HL-60 (cell line): ENCODE results near the gene GSTT4.

Experiments used
- DNase-seq, 2 experiments: peaks; one replicate each; pipeline ENCODE4 v3.0.0-alpha.2; 2010 to 2020; ENCODE audit warnings: low read depth in 1 of 2, low spot score in 1 of 2
- H3K27ac ChIP-seq: fragments of 250-450 bp; sonication (Bioruptor Pico); replicated peaks from 2 replicates; pipeline ENCODE4 v1.5.1; 2020; ENCODE audit warnings: mild to moderate bottlenecking, moderate library complexity
- H3K27me3 ChIP-seq: fragments of 250-450 bp; sonication (Bioruptor Pico); 2 replicates; pipeline ENCODE4 v1.5.1; 2021; ENCODE audit warnings: mild to moderate bottlenecking, moderate library complexity; ENCODE audit not compliant: insufficient read depth, poor library complexity, severe bottlenecking
- H3K4me3 ChIP-seq: replicated peaks from 2 replicates; pipeline ENCODE4 v1.5.1; 2011; ENCODE audit warnings: mild to moderate bottlenecking, control low read depth, low read length; ENCODE audit not compliant: insufficient read depth
- GABPA ChIP-seq: IDR thresholded peaks from 2 replicates; pipeline ENCODE4 v1.6.1; 2012; ENCODE audit warnings: low read depth
- POLR2AphosphoS5 ChIP-seq: IDR thresholded peaks from 2 replicates; pipeline ENCODE4 v1.6.1; 2012; ENCODE audit warnings: low read depth
- SPI1 ChIP-seq: IDR thresholded peaks from 2 replicates; pipeline ENCODE4 v1.6.1; 2012; ENCODE audit warnings: low read depth, mild to moderate bottlenecking, borderline replicate concordance
- TF ChIP-seq, protein P1 (sequence below): IDR thresholded peaks from 2 replicates; pipeline ENCODE4 v1.6.1; 2012; ENCODE audit warnings: low read depth; ENCODE audit not compliant: insufficient replicate concordance
- TF ChIP-seq, protein P2 (sequence below): IDR thresholded peaks from one replicate; pipeline ENCODE4 v1.5.1; 2011; ENCODE audit warnings: low read length, control low read depth, inconsistent platforms; ENCODE audit not compliant: insufficient read depth

Gene GSTT4

DNA sequence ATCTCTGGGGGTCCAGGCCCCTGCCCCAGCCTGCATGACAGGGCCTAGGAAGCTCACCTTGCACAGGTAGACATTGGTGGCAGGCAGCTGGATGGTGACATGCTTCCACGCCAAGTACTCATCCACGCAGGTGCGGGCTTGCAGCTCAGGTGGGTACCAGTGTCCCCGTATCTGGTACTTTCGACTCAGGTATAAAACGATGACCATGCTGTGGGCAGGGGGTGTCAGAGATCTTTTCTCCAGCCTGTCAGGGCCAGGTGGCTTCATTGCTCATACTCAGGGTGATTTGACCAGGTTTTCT lies 1.6 kb upstream of the GSTT4 start:
- no peaks in the 10 kb centered on the region for H3K27me3 ChIP-seq
- no peak for DNase-seq
- TF ChIP-seq GABPA (no peak), SPI1 (no peak), POLR2AphosphoS5 (no peak)
- TF ChIP-seq, protein P1, sequence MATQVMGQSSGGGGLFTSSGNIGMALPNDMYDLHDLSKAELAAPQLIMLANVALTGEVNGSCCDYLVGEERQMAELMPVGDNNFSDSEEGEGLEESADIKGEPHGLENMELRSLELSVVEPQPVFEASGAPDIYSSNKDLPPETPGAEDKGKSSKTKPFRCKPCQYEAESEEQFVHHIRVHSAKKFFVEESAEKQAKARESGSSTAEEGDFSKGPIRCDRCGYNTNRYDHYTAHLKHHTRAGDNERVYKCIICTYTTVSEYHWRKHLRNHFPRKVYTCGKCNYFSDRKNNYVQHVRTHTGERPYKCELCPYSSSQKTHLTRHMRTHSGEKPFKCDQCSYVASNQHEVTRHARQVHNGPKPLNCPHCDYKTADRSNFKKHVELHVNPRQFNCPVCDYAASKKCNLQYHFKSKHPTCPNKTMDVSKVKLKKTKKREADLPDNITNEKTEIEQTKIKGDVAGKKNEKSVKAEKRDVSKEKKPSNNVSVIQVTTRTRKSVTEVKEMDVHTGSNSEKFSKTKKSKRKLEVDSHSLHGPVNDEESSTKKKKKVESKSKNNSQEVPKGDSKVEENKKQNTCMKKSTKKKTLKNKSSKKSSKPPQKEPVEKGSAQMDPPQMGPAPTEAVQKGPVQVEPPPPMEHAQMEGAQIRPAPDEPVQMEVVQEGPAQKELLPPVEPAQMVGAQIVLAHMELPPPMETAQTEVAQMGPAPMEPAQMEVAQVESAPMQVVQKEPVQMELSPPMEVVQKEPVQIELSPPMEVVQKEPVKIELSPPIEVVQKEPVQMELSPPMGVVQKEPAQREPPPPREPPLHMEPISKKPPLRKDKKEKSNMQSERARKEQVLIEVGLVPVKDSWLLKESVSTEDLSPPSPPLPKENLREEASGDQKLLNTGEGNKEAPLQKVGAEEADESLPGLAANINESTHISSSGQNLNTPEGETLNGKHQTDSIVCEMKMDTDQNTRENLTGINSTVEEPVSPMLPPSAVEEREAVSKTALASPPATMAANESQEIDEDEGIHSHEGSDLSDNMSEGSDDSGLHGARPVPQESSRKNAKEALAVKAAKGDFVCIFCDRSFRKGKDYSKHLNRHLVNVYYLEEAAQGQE: no peak
- TF ChIP-seq, protein P2, sequence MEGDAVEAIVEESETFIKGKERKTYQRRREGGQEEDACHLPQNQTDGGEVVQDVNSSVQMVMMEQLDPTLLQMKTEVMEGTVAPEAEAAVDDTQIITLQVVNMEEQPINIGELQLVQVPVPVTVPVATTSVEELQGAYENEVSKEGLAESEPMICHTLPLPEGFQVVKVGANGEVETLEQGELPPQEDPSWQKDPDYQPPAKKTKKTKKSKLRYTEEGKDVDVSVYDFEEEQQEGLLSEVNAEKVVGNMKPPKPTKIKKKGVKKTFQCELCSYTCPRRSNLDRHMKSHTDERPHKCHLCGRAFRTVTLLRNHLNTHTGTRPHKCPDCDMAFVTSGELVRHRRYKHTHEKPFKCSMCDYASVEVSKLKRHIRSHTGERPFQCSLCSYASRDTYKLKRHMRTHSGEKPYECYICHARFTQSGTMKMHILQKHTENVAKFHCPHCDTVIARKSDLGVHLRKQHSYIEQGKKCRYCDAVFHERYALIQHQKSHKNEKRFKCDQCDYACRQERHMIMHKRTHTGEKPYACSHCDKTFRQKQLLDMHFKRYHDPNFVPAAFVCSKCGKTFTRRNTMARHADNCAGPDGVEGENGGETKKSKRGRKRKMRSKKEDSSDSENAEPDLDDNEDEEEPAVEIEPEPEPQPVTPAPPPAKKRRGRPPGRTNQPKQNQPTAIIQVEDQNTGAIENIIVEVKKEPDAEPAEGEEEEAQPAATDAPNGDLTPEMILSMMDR: no peak
- H3K27ac ChIP-seq: no peak overlapping the region
- H3K4me3 ChIP-seq: no peak overlapping the region

DNA sequence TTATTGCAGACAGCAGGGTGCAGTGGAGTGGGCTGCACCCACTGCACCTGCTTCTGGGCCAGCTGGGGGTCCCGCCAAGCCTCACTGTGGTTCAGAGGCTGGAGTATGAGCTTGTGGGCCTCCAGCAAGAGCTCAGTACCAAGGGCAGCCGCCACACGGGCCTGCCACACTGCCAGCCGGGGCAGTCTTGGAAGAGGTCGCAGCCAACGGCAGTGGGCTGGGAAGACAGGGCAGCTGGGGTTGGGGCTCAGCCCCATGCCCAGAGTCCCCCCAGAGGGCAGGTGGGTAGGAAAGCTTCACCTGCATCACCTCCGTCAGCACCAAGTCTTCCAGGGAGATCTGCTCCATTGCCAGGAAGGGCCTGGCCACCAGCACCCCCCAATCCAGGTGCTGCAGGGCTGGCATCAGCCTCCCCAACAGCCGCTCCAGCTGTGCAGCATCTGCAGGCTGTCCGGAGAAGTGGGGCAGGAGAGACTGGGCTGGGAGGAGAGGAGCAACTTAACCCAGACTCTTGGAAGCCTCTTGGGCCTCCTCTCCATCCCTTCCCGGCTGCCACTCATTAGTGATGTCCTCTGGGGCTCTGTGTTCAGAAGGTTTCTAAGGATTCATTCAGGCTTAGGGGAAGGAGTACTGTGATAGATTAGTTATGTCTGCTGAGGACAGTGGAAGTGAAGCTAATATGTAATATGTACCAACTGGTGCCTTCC lies 1.1 kb upstream of the GSTT4 start:
- no peak for DNase-seq
- H3K4me3 ChIP-seq: no peak overlapping the region
- no peak overlapping the region for H3K27ac ChIP-seq
- TF ChIP-seq, protein P1: no peak
- TF ChIP-seq POLR2AphosphoS5: no peak
- TF ChIP-seq, protein P2: no peak
- TF ChIP-seq GABPA: no peak
- no peak for TF ChIP-seq SPI1
- H3K27me3 ChIP-seq: no peaks in the 10 kb centered on the region

DNA sequence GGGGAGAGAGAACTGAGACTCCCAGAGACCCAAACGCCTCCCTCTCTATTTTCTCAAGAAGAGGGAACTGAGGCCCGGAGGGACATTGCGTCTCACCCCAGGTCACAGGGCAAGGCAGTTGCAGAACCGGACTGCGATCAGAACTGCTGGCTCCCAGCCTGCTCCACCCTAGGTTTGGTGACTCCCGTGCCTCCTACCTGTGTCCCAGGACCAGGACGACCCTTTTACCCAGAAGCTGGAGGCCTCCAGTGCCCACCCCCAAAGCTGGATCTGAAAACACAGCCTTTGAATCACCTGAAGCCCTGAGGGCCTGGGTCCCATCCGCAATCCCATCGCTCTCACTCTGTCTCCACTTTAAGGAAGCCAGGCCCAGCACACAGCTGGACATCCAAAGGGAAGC lies 1.4 kb downstream of the GSTT4 start:
- no peak for DNase-seq
- TF ChIP-seq SPI1: no peak
- TF ChIP-seq GABPA: no peak
- TF ChIP-seq, protein P1: no peak
- TF ChIP-seq, protein P2: no peak
- no peak for TF ChIP-seq POLR2AphosphoS5
- Histone ChIP-seq H3K27me3 (no peaks in the 10 kb centered on the region), H3K4me3 (no peak overlapping the region), H3K27ac (no peak overlapping the region)
